ENCODE measurements around the gene CCDC7. TPM values are rescaled to one million over a fixed set of nuclear protein-coding genes. Genes with fewer than 3 reads are reported as not detected.
A peak's percentile ranks its signal among the peaks of the same experiment; 100 is the strongest.
"Not testable (repeated sequence)": the region's sequence is repeated elsewhere in the genome, so short reads cannot be mapped to it uniquely, and the experiment has no call there.

The CCDC7 gene
- total RNA-seq, 1 donor from 2014 or later, result 9.5 TPM

DNA sequence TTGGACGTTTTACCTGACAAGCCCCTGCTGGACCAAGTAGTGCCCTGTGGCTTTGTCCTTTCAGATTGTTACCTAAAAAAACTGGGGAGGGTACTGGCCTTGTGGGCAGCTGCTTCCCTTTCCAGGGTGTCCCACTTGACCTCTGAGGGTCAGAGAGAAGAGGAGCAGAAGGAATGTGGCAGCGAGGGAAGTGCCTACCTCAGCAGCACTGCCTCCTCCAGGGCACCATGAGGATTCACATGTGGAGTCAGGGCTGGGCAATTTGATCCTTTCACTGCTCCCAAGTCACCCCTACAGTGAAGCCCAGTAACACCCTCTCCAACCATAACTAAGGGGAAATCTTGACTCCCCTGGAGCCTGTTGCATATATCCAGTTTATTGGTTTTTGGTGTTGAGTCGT is 447.5 kb downstream of the CCDC7 start:
- Mint-ChIP-seq H3K27me3 (no peaks in the 10 kb centered on the region), H3K4me1 (ENCODE audit: low read depth) (peaks cover 3% of the 10 kb centered on the region), H3K36me3 (ENCODE audit: insufficient read depth) (peaks cover 25% of the 10 kb centered on the region), H3K27ac (no peak overlapping the region), H3K9me3 (ENCODE audit: low read depth) (no peaks in the 10 kb centered on the region), H3K4me3 (ENCODE audit: low read depth) (no peak overlapping the region)
- TF ChIP-seq, protein P1, sequence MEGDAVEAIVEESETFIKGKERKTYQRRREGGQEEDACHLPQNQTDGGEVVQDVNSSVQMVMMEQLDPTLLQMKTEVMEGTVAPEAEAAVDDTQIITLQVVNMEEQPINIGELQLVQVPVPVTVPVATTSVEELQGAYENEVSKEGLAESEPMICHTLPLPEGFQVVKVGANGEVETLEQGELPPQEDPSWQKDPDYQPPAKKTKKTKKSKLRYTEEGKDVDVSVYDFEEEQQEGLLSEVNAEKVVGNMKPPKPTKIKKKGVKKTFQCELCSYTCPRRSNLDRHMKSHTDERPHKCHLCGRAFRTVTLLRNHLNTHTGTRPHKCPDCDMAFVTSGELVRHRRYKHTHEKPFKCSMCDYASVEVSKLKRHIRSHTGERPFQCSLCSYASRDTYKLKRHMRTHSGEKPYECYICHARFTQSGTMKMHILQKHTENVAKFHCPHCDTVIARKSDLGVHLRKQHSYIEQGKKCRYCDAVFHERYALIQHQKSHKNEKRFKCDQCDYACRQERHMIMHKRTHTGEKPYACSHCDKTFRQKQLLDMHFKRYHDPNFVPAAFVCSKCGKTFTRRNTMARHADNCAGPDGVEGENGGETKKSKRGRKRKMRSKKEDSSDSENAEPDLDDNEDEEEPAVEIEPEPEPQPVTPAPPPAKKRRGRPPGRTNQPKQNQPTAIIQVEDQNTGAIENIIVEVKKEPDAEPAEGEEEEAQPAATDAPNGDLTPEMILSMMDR (IDR thresholded peaks at IDR 0.05; ENCODE audit: unreplicated experiment), result no peak
- no peak for DNase-seq (ENCODE audit: low spot score, unreplicated experiment)

DNA sequence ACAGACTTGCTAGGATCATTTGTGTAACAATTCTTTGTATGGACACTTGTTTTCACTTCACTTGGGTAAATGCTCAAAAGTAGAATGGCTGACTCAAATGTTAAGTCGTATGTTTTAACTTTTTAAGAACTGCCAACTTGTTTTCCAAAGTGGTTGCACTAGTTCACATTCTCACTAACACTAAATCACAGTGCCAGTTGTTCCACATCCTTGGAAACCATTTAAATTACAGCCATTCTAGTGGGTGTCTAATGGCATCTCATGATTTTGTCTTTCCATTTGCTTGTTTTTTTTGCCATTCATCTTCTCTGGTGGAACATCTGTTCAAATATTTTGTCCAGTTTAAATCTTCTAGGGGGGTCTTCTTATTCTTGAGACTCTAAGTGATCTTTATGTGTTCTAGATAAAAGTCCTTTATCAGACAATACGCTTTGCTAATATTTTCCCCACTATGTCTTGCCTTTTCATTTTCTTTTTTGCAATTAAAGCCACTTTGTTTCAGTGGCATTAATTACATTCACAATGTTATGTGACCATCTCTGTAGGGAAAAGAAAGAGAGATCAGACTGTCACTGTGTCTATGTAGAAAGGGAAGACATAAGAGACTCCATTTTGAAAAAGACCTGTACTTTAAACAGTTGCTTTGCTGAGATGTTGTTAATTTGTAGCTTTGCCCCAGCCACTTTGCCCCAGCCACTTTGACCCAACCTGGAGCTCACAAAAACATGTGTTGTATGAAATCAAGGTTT is 448.1 kb downstream of the CCDC7 start:
- H3K4me1 Mint-ChIP-seq (ENCODE audit: low read depth), result peaks cover 3% of the 10 kb centered on the region
- H3K9me3 Mint-ChIP-seq (ENCODE audit: low read depth), result no peaks in the 10 kb centered on the region
- peaks cover 28% of the 10 kb centered on the region for H3K36me3 Mint-ChIP-seq (ENCODE audit: insufficient read depth)
- H3K4me3 Mint-ChIP-seq (ENCODE audit: low read depth), result no peak overlapping the region
- TF ChIP-seq, protein P1 (IDR thresholded peaks at IDR 0.05; ENCODE audit: unreplicated experiment), result no peak
- DNase-seq (ENCODE audit: low spot score, unreplicated experiment), result no peak
- no peak overlapping the region for H3K27ac Mint-ChIP-seq
- H3K27me3 Mint-ChIP-seq, result no peaks in the 10 kb centered on the region

DNA sequence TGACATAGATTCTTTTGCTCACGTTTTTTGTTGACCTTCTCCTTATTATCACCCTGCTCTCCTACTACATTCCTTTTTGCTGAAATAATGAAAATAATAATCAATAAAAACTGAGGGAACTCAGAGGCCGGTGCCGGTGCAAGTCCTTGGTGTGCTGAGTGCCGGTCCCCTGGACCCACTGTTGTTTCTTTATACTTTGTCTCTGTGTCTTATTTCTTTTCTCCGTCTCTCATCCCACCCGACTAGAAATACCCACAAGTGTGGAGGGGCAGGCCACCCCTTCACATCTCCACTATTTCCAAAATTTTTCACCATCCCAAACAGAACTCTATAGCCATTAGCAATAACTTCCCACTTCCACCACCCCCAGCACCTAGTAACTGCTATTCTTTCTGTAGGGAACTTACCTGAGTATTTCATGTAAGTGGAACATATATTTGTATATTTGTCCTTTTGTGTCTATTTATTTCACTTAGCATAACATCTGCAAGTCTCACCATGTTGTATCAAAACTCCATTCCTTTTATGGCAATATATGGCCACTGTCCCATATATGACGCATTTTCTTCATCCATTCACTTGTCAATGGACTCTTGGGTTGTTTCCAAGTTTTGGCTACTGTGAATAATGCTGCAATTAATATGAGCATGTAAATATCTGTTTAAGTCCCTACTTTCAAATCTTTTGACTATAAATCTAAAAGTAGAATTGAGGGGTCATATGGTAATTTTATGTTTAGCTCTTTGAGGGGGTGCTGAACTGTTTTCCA is 449.4 kb downstream of the CCDC7 start:
- H3K36me3 Mint-ChIP-seq (ENCODE audit: insufficient read depth), result peaks cover 31% of the 10 kb centered on the region
- not testable (repeated sequence) for H3K27ac Mint-ChIP-seq

DNA sequence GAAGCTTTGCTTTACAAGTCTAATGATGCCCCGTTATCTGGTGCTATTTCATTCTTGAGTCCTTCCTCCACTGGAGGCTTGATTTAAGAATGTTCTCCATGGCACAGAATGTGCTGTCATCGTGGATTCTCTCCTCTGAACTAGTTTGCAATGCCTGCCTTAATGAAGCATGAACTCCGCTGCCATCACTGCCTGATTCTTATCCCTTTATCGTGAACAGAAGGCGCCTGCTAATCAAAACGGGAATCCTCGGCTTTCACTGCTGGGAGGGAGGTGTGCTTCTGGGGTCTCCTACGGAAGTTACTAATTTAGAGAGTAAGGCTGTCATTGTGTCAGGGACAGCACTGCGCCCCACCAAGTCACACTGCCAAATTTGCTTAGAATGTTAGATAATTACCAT is 455.9 kb downstream of the CCDC7 start:
- no peak for DNase-seq (ENCODE audit: low spot score, unreplicated experiment)
- no peak overlapping the region for H3K4me3 Mint-ChIP-seq (ENCODE audit: low read depth)
- TF ChIP-seq, protein P1 (IDR thresholded peaks at IDR 0.05; ENCODE audit: unreplicated experiment), result no peak
- no peaks in the 10 kb centered on the region for H3K4me1 Mint-ChIP-seq (ENCODE audit: low read depth)
- peaks cover 22% of the 10 kb centered on the region for H3K36me3 Mint-ChIP-seq (ENCODE audit: insufficient read depth)
- H3K9me3 Mint-ChIP-seq (ENCODE audit: low read depth), result no peaks in the 10 kb centered on the region
- H3K27ac Mint-ChIP-seq, result no peak overlapping the region
- H3K27me3 Mint-ChIP-seq, result no peaks in the 10 kb centered on the region

More for the DNA sequence above, 449.4 kb downstream of the CCDC7 start:
- not testable (repeated sequence) for DNase-seq (ENCODE audit: low spot score, unreplicated experiment); H3K27me3 Mint-ChIP-seq; H3K9me3 Mint-ChIP-seq (ENCODE audit: low read depth); H3K4me1 Mint-ChIP-seq (ENCODE audit: low read depth); H3K4me3 Mint-ChIP-seq (ENCODE audit: low read depth)

DNA sequence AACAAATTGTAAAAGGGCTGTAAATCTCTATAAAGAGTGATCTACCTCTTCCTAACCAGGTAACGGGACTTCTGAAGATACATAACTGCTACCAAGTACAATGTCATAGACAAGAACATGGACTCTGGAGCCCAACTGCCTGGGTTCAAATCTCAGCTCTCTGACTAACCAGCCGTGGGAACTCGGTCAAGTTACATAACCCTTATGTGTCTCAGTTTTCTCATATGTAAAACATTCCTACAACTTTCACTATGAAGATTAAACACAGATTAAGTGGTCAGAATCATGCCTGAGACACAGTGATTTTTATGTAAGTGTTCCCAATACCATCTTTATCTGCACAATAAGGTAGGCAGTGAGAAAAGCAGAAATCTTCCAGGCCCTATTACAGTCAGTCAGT is 459.5 kb downstream of the CCDC7 start:
- Mint-ChIP-seq H3K27ac (peak overlapping the region; percentile 50), H3K9me3 (ENCODE audit: low read depth) (no peaks in the 10 kb centered on the region), H3K27me3 (no peaks in the 10 kb centered on the region), H3K36me3 (ENCODE audit: insufficient read depth) (peaks cover 20% of the 10 kb centered on the region), H3K4me3 (ENCODE audit: low read depth) (no peak overlapping the region), H3K4me1 (ENCODE audit: low read depth) (no peaks in the 10 kb centered on the region)
- TF ChIP-seq, protein P1 (IDR thresholded peaks at IDR 0.05; ENCODE audit: unreplicated experiment), result no peak
- no peak for DNase-seq (ENCODE audit: low spot score, unreplicated experiment)
